GOT3 (cell line): ENCODE measurements around the gene PIP4P1.
A peak's percentile ranks its signal among the peaks of the same experiment; 100 is the strongest.
"Not testable (repeated sequence)": the region's sequence is repeated elsewhere in the genome, so short reads cannot be mapped to it uniquely, and the experiment has no call there.

ENCODE experiments used
- DNase-seq: peaks from one replicate; lab custom pipeline; 2025; ENCODE audit warnings: mixed read lengths; lab: John Stamatoyannopoulos, UW

PIP4P1 gene

DNA sequence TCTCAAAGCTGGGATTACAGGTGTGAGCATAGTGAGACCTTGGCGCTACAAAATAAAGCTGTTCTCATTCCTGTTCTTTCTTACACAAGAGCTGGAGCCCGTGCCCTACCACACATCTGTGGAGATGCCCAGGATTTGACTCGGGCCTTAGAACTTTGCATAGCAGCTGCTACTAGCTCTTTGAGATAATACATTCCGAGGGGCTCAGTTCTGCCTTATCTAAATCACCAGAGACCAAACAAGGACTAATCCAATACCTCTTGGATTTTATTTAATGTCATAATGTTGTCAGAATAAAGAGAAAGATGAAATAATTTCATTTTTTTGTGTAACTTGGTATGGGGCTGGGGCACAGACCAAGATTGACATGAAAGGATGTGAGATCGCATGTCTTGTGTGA, 15.5 kb upstream of the PIP4P1 start:
- no peak for DNase-seq

DNA sequence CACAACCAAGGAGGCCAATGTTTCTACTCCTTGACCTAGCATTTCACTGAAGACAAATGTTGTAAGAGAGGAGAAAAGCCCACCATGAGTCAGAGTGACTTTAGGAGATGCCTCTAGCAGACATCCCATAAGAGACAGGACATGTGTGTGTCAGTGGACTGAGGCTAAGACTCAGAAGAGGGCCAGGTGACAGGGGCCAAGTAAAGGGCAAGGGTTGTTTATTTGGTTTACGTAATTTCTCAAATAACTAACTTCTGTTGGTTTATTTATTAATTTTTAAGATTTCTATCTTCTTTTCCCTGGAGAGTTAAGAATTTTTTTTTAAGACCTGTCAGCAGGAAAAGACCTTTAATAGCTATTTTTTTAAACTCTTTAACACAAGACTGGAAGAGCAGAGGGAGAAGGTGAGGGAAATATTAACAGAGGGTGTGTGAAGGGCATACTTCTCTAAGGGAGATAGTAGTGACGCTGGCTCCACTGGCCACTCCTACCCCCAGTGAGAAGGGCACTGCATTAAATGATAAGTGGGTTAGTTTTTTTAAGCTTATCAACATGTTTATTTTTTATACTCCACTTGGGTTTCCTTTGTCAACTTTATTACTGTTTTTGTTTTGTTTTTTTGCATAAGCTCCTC, 11.4 kb upstream of the PIP4P1 start:
- DNase-seq, result no peak

DNA sequence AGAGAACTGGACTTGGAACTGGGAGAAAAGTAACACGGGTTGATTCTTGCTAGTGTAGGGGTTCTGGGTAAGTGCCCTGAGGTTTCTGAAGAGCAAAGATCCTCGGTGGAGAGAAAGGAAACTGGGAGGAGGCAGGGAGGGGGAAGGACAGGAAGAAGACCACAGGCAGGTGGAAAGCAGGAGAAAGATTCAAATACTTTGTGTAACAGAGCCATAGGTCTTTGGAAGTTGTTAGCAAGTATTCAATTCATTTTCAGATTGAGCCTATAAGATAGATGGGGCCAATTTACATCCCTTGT, 9.3 kb upstream of the PIP4P1 start:
- no peak for DNase-seq

- DNase-seq, result peak; percentile 12
These were observed 8.8 kb upstream of the PIP4P1 start for GRCh38 chr14:20469890-20470602.

GRCh38 chr14:20469242-20469889, 8.1 kb upstream of the PIP4P1 start, which contains the start of gene PNP:
PNP (plus strand) TSS chr14:20469406; CDS start chr14:20469525, 119 bp downstream.
- DNase-seq, result peak; percentile 48

GRCh38 chr14:20468764-20469241, 7.6 kb upstream of the PIP4P1 start:
- no peak for DNase-seq

GRCh38 chr14:20460458-20461224, 593 bp downstream of the PIP4P1 start:
- no peak for DNase-seq

- no peak for DNase-seq
These were observed 3.0 kb downstream of the PIP4P1 start for GRCh38 chr14:20458031-20458789.

- no peak for DNase-seq
These were observed 4.3 kb downstream of the PIP4P1 start for GRCh38 chr14:20456971-20457370.

DNA sequence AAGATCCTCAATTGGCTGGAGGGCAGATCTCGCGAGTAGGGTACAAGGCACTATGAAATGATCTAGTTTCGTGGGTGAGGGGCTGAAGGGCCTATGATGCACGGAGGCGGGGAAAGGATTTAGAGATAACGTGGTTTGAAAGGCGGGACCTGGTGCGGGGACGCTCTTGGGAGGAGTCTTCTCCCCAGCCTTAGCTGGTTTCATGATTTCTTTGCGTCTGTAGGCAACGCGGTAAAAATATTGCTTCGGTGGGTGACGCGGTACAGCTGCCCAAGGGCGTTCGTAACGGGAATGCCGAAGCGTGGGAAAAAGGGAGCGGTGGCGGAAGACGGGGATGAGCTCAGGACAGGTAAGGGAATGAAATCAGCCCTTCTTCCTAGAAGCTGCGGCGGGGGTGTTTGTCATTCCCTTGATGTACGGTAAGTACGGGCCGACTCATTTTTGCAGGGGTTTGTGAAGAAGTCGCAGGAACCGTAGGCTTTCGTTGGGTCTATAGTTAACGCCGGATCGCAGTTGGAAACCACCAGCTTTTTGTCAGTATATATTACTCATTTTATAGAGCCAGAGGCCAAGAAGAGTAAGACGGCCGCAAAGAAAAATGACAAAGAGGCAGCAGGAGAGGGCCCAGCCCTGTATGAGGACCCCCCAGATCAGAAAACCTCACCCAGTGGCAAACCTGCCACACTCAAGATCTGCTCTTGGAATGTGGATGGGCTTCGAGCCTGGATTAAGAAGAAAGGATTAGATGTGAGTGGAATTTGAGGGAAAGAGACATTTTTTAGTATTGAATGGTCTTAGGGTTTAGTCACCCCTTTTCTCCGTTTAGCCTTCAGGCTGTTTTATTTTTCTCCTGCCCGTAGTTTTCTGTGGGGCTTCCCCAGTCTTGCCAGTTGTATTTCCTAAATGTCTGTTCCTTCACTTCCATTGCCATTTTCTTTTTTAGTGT, 5.6 kb downstream of the PIP4P1 start:
- DNase-seq, result no peak

DNA sequence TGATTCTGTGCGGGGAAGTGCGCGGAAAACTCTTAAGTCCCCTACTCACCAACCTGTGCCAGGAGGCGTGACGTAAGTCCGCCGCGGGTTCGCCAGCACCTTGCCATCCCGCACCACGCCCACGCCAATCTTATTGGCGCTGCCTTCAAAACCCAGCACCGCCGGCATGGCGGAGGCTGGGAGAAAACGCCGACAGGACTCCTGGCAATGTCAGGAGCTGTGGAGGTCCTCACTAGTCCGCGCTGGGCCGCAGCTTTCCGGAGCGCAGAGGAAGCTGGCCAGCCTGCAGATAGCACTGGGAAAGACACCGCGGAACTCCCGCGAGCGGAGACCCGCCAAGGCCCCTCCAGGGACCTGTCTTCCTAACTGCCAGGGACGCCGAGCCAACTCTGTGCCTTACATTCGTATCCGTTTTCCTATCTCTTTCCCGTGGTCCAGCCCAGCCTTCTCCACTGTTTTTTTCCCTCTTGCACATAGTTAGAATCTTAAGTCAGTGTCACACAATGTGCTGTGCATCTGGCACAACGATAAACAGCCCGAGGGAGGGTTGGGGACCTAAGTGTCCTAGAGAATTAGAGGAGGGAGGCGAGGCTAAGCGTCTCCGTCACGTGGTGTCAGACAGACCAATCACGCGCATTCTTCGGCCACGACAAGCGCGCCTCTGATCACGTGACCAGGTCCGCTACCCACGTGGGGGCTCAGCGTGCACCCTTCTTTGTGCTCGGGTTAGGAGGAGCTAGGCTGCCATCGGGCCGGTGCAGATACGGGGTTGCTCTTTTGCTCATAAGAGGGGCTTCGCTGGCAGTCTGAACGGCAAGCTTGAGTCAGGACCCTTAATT, 6.5 kb downstream of the PIP4P1 start, which contains the start of the genes APEX1 and OSGEP:
APEX1 (plus strand) TSS at position 711 of the 839 bp plus-strand sequence. CDS start 420 bp downstream, outside the sequence.
OSGEP (minus strand) TSS at position 297 of the 839 bp plus-strand sequence; CDS start at position 168, 129 bp downstream.
- peak; percentile 74 for DNase-seq

GRCh38 chr14:20452831-20453230, 8.4 kb downstream of the PIP4P1 start:
- not testable (repeated sequence) for DNase-seq

GRCh38 chr14:20446889-20447288, 14.3 kb downstream of the PIP4P1 start:
- DNase-seq, result no peak

GRCh38 chr14:20443650-20444049, 17.6 kb downstream of the PIP4P1 start:
- DNase-seq, result not testable (repeated sequence)

- DNase-seq, result no peak
These were observed 19.8 kb downstream of the PIP4P1 start for GRCh38 chr14:20441461-20441860.

- DNase-seq, result no peak
These were observed 20.4 kb downstream of the PIP4P1 start for GRCh38 chr14:20440882-20441281.

GRCh38 chr14:20440465-20440864, 20.8 kb downstream of the PIP4P1 start:
- DNase-seq, result no peak

- DNase-seq, result no peak
These were observed 22.6 kb downstream of the PIP4P1 start for GRCh38 chr14:20438664-20439063.

GRCh38 chr14:20436363-20436755, 24.9 kb downstream of the PIP4P1 start:
- DNase-seq, result no peak
